NK-92 treated with Interleukin-12 subunit alpha and Interleukin-12 subunit beta, amount 100 ng/mL, for 24 hours (cell line): Measurements from ENCODE around the gene HSPG2.

ENCODE experiments used
- DNase-seq: peaks from one replicate; lab custom pipeline; 2025; lab: John Stamatoyannopoulos, UW

Gene HSPG2

DNA sequence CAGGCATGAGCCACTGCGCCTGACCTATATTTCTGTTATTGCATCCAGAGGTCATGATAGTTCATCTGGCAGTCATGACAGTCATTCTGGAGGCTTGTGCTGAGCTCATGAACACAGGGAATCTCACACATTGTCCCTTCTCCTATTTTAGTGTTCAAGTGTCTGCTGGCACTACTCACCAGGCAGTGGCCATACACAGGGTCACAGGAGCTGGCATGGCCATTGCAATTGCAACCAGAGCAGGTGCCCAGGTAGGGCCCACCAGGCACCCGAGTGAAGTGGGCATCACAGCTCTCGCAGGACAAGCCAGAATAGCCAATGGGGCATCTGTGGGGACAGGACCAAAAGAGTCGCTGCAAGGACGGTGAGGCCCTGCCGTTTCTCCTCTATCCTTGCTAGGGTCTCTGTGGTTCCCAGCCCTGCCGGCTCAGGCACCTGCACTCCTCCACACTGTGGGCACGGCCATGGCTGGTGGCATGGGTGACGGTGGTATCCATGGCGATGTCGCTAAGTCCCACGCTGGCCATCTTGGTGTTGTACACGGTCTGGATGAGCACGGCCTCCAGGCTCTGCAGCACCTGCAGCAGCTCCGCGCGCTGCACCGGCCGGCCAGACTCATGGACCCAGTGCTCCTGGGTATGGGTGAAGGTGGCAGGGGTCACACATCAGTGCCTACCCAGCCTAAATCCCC is 57.0 kb downstream of the HSPG2 start:
- DNase-seq: no peak

- DNase-seq: no peak
Observed at GRCh38 chr1:21878840-21879478, 58.2 kb downstream of the HSPG2 start.

- no peak for DNase-seq
Observed at GRCh38 chr1:21878009-21878773, 58.9 kb downstream of the HSPG2 start.

DNA sequence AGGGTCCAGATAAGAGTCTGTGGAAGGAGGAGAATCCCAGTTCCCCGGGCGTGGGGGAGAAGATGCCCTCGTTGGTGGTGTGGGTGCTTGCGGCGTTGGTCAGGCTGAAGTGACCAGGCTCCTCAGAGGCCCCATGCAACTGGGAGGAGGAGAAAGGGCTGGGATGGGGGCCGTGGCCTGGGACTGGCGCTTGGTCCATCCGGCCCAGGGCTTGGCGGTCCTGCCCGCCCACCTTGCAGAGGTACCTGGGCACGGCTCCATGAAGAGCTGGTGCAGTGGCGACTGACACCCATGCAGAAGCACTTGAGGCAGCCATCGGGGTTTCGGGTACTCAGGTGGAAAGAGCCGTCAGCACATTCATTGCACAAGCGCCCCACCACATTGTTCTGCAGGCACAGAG is 60.8 kb downstream of the HSPG2 start:
- no peak for DNase-seq

GRCh38 chr1:21875621-21876063 is 61.5 kb downstream of the HSPG2 start:
- DNase-seq: no peak

DNA sequence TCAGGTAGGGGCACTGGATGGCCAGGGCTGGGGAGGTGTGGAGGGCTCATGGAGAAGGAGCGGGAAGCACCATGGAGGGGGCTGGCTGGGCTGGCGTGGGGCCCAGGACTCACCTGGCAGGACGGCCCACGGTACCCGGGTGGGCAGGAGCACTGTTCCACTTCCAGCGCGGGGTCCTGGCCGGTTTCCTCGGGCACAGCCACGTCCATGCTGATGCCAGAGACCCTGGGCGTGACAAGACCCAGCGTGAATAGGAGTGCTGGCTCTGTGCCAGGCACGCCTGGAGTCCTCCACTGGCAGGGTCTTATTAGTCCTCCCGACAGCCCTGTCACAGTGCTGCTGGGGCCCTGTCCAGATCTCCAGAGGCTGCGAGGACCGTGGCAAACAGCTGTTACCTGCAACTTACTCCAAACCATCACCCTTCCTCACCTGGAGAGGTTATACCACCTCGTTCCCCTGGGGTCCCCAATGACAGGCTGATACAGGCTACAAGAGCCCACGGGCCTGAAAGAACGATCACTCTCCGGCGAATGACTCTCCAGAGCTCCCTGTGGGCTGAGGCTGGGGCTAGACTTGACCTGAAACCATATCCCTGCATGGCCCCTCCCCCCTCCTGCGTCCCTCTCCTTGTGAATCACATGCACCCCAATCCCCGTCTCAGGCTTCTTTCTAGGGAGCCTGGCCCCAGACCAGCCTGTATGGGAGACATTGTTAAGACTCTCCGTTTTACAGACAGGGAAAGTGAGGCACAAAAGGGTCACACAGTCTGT is 62.1 kb downstream of the HSPG2 start:
- DNase-seq: no peak

- no peak for DNase-seq
Observed at GRCh38 chr1:21874328-21874727, 62.8 kb downstream of the HSPG2 start.

DNA sequence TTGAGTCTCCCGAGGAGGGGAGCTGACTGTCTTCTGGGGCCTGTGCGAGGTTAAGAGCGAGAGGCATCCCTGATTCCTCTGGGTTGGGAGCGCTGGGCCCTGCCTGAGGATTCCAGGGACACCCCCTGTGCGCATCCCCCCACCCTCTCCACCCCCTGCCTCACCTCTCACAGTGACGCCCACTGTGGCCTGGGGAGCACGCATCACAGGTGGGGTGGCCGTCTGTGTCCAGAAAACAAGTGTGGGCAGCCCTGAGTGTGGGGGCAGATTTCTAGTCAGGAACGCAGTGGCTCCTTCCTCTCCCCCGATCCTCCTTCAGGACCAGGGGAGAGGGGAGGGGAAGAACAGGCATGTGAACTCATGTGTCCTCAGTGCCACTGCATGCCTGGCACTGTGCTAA is 63.3 kb downstream of the HSPG2 start:
- no peak for DNase-seq

DNA sequence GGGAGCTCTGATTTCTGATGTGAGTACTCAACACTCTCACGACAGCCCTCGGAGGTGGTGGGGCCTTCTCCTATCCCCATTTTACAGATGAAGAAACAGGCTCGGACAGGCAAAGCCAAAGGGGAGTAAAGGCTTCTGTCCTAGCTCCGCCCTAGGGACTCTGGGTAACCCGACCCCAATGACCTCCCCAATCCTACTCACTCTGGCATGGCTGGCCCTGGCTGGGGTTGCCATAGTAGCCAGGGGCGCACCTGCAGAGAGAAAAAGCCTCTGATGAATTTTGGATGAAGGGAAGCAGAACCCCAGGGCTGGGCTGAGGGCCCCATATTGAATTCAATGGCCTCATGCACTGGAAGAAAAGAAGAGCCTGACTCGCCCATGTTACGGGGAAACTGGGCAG is 63.9 kb downstream of the HSPG2 start:
- no peak for DNase-seq

DNA sequence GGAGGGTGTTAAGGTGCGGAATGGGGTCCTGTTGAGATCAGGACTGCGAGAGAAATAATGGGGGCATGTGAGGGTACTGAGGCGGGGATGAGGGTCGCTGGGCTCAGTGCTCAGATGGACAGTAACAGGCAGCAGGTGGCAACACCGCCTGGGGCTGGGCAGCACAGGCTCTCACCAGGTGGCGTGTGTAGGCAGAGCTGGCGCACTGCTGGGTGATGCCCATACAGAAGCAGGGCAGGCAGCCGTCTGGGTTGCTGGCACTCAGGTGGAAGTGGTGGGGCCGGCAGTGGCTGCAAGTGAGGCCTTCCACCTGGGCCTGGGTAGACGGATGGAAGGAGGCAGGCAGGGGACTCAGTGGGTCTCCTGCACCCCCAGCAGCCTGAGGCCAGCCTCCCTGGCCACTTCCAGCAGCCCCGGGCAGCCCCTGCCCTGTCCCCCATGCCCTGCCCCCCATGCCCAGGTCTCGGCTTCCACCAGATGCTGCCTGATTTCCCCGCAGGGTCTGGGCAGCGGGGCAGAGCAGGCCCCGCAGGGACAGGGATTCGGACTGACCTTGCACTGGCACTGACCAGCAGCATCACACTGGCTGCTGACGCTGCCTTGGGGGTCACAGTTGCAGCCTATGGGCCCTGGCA is 64.5 kb downstream of the HSPG2 start:
- DNase-seq: no peak

DNA sequence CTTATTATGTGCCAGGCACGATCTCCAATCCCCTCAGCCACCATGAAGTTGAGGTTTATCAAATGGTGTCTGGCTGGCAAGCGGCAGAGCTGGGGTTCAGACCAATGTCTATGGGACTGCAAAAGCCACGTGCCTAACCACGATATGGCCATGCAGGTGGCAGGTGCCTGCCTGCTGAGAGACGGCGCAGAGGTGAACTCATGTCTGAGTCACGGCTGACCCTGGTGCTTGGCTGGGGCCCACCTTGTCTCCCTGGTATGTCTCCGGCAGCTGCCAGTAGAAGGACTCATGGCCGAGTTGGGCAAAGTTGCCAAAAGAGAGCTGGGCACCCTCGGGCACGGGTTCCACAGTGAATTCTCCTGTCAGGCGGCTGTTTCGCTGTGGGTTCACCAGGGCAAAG is 65.2 kb downstream of the HSPG2 start:
- DNase-seq: no peak

DNA sequence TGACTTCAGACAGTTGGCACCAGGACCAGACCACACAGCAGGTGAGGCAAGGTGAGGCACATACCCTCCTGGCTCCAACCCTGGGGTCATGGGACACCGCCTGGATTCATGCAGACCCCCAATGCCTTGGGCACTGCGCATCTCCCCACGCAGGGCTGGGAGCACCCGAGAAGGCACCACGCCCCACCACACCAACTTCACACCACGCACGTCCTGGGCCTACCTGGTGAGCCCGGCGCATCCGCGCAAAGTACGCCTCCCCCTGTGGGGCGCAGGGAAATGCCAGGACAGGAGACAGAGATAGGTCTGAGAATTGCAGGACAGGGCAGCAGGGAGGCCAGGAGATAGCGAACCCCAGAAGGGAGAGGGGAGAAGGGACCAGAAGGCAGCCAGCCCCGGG is 66.5 kb downstream of the HSPG2 start:
- no peak for DNase-seq

GRCh38 chr1:21869620-21870121 is 67.4 kb downstream of the HSPG2 start:
- DNase-seq: no peak

DNA sequence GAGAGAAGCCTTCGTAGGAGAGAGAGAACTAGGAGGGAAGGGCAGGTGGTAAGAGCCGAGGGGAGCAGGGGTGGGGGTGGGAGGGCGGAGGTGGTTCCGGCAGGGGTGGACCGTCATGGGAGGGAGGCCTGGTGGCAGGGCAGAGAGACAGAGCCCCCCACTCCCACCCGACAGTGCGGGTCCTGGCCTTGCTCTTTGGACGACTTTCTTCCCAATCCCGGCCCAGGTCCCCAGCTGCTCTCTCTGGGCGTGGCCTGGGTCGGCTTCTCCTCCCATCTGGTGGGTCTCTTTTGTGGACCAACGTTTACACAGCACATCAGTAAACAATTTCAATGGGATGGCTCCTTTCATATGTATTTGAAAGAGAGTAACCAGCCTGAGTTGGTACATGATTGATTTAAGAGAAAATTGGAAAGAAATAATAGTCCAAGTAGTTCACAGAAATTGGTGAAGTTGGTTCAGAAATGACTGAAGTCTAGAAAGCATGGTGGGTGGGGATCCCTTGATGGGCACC is 68.1 kb downstream of the HSPG2 start:
- DNase-seq: no peak

GRCh38 chr1:21868482-21868881 is 68.6 kb downstream of the HSPG2 start:
- no peak for DNase-seq

GRCh38 chr1:21867451-21867996 is 69.6 kb downstream of the HSPG2 start:
- no peak for DNase-seq

DNA sequence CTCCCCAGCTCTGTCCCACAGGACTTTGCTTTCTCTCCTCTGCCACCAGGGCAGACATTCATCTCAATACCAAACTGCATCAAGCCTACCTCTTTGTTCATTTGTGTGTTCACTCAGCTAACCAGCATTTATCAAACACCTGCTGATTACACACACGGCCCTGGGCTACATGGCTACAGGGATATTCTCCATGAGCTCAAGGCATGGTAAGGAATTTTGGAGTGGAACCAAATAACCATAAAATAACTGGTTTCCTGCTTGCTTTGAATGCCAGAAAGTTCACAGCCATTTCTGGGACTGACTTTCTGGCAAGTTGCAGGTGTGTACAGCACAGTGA is 70.4 kb downstream of the HSPG2 start:
- no peak for DNase-seq

DNA sequence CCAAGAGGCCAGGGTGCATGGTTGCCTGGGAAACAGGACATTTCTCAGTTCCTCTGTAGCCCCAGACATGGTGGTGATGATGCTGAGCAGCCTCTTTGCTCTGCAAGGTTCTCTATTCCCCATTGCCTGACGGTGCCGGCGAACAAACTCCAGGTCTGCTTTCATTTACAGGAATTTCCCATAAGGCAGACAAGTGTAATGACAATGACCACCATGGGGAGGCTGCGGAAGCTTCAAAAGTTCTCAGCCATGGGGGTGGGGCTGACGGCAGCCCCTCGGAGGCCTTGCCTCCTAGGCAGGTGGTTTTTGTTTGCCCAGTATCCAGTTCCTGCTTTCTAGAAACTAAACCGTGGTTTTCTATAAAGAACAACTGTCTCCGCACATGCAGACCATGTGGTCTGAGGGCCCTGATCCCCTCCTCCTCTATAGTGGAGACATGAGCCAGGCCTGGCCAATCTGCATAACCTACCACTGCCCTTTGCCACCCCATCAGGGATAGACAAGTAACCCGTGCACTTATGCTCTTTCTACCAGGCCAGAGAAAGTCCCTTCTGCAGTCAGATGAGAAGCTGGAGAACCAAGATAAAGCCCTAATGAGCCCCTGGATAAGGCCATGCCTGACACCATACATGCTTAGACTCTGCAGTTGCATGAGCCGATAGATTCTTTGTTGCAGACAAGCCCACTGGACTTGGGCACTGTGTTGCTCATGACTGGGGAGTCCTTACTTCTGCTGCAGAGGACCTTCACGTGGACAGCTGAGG is 71.0 kb downstream of the HSPG2 start:
- DNase-seq: no peak

DNA sequence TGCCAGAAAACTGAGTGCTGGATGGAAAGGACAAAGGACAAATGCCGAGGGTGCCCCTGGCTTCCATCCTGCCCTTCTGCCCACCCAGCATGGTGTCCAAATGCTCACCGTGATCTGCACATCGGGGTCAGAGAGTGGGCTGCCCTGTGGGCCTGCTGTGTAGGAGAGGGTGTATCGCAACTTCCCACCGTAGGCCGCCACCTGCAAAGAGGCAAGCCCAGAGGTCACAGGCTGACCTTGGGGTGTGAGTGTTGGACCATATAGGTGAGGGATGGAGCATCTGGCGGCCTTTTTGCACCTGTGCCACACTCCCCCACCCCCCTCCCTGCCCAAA is 71.5 kb downstream of the HSPG2 start:
- no peak for DNase-seq

GRCh38 chr1:21864730-21865129 is 72.4 kb downstream of the HSPG2 start:
- no peak for DNase-seq

- no peak for DNase-seq
Observed at GRCh38 chr1:21863981-21864380, 73.1 kb downstream of the HSPG2 start.
